ENCODE measurements around the gene CDKN2C. TPM values are rescaled to one million over a fixed set of nuclear protein-coding genes. Genes with fewer than 3 reads are reported as not detected.

Gene CDKN2C
- total and polyA plus RNA-seq, 2 experiments from 2014 or later: not detected

DNA sequence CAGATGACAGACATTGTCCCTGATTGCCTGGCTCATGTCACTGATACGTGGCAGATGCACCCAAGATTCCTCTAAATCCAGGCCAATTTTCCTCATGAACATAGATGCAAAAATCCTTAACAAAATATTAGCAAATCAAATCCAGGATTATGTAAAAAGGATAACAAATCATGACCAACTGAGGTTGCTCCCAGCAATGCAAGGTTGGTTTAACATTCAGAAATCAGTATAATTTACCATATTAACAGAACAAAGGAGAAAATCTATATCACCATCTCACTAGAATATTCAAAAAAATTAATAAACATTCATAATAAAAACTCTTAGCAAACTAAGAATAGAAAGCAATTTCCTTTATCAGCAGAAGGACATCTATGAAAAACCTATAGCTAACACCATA lies 49.6 kb upstream of the CDKN2C start:
- ATAC-seq (no peak), DNase-seq (ENCODE audit: low spot score) (no peak)
- no peaks in the 10 kb centered on the region for H3F3A ChIP-seq (replicated peaks; ENCODE audit: low read depth)
- Mint-ChIP-seq H3K4me1 (peaks cover 3% of the 10 kb centered on the region; the same call in 1 of the 3 replicates), H3K27me3 (ENCODE audit: insufficient read depth, low read depth, poor library complexity) (peaks cover 5% of the 10 kb centered on the region), H3K27ac (no peak overlapping the region), H3K9me3 (no peaks in the 10 kb centered on the region), H3K4me3 (no peak overlapping the region), H3K36me3 (ENCODE audit: low read depth) (no peaks in the 10 kb centered on the region)
- H3K4me2 ChIP-seq: no peak overlapping the region
- no peaks in the 10 kb centered on the region for H3K36me3 ChIP-seq (ENCODE audit: insufficient read depth)
- no peaks in the 10 kb centered on the region for H3K9me2 ChIP-seq (ENCODE audit: insufficient read depth)
- no peak overlapping the region for H3K27ac ChIP-seq (ENCODE audit: low read depth)
- H3K79me2 ChIP-seq (replicated peaks; ENCODE audit: insufficient read depth): peaks cover 82% of the 10 kb centered on the region
- no peak overlapping the region for H2AFZ ChIP-seq
- TF ChIP-seq, protein P1, sequence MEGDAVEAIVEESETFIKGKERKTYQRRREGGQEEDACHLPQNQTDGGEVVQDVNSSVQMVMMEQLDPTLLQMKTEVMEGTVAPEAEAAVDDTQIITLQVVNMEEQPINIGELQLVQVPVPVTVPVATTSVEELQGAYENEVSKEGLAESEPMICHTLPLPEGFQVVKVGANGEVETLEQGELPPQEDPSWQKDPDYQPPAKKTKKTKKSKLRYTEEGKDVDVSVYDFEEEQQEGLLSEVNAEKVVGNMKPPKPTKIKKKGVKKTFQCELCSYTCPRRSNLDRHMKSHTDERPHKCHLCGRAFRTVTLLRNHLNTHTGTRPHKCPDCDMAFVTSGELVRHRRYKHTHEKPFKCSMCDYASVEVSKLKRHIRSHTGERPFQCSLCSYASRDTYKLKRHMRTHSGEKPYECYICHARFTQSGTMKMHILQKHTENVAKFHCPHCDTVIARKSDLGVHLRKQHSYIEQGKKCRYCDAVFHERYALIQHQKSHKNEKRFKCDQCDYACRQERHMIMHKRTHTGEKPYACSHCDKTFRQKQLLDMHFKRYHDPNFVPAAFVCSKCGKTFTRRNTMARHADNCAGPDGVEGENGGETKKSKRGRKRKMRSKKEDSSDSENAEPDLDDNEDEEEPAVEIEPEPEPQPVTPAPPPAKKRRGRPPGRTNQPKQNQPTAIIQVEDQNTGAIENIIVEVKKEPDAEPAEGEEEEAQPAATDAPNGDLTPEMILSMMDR (conservative IDR thresholded peaks at IDR 0.05; ENCODE audit: low read depth in 2 of 2): no peak
- TF ChIP-seq ZNF114 (CRISPR knock-in tag; IDR thresholded peaks at IDR 0.05) (no peak), STAT1 (IDR thresholded peaks at IDR 0.05; ENCODE audit: unreplicated experiment) (no peak), EZH2 (IDR thresholded peaks at IDR 0.05; ENCODE audit: low read depth, unreplicated experiment) (no peak), EZH2phosphoT487 (IDR thresholded peaks at IDR 0.05; ENCODE audit: unreplicated experiment) (no peak), POLR2AphosphoS5 (IDR thresholded peaks at IDR 0.05; ENCODE audit: low read depth) (no peak), ZNF331 (CRISPR knock-in tag; IDR thresholded peaks at IDR 0.05; ENCODE audit: low read depth) (no peak)
- TF ChIP-seq, protein P2, sequence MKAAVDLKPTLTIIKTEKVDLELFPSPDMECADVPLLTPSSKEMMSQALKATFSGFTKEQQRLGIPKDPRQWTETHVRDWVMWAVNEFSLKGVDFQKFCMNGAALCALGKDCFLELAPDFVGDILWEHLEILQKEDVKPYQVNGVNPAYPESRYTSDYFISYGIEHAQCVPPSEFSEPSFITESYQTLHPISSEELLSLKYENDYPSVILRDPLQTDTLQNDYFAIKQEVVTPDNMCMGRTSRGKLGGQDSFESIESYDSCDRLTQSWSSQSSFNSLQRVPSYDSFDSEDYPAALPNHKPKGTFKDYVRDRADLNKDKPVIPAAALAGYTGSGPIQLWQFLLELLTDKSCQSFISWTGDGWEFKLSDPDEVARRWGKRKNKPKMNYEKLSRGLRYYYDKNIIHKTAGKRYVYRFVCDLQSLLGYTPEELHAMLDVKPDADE (IDR thresholded peaks at IDR 0.05): no peak
- TF ChIP-seq, protein P3, sequence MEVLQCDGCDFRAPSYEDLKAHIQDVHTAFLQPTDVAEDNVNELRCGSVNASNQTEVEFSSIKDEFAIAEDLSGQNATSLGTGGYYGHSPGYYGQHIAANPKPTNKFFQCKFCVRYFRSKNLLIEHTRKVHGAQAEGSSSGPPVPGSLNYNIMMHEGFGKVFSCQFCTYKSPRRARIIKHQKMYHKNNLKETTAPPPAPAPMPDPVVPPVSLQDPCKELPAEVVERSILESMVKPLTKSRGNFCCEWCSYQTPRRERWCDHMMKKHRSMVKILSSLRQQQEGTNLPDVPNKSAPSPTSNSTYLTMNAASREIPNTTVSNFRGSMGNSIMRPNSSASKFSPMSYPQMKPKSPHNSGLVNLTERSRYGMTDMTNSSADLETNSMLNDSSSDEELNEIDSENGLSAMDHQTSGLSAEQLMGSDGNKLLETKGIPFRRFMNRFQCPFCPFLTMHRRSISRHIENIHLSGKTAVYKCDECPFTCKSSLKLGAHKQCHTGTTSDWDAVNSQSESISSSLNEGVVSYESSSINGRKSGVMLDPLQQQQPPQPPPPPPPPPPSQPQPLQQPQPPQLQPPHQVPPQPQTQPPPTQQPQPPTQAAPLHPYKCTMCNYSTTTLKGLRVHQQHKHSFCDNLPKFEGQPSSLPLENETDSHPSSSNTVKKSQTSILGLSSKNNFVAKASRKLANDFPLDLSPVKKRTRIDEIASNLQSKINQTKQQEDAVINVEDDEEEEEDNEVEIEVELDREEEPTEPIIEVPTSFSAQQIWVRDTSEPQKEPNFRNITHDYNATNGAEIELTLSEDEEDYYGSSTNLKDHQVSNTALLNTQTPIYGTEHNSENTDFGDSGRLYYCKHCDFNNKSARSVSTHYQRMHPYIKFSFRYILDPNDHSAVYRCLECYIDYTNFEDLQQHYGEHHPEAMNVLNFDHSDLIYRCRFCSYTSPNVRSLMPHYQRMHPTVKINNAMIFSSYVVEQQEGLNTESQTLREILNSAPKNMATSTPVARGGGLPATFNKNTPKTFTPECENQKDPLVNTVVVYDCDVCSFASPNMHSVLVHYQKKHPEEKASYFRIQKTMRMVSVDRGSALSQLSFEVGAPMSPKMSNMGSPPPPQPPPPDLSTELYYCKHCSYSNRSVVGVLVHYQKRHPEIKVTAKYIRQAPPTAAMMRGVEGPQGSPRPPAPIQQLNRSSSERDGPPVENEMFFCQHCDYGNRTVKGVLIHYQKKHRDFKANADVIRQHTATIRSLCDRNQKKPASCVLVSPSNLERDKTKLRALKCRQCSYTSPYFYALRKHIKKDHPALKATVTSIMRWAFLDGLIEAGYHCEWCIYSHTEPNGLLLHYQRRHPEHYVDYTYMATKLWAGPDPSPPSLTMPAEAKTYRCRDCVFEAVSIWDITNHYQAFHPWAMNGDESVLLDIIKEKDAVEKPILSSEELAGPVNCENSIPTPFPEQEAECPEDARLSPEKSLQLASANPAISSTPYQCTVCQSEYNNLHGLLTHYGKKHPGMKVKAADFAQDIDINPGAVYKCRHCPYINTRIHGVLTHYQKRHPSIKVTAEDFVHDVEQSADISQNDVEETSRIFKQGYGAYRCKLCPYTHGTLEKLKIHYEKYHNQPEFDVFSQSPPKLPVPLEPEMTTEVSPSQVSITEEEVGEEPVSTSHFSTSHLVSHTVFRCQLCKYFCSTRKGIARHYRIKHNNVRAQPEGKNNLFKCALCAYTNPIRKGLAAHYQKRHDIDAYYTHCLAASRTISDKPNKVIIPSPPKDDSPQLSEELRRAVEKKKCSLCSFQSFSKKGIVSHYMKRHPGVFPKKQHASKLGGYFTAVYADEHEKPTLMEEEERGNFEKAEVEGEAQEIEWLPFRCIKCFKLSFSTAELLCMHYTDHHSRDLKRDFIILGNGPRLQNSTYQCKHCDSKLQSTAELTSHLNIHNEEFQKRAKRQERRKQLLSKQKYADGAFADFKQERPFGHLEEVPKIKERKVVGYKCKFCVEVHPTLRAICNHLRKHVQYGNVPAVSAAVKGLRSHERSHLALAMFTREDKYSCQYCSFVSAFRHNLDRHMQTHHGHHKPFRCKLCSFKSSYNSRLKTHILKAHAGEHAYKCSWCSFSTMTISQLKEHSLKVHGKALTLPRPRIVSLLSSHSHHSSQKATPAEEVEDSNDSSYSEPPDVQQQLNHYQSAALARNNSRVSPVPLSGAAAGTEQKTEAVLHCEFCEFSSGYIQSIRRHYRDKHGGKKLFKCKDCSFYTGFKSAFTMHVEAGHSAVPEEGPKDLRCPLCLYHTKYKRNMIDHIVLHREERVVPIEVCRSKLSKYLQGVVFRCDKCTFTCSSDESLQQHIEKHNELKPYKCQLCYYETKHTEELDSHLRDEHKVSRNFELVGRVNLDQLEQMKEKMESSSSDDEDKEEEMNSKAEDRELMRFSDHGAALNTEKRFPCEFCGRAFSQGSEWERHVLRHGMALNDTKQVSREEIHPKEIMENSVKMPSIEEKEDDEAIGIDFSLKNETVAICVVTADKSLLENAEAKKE (CRISPR knock-in tag; IDR thresholded peaks at IDR 0.05): no peak
- H3K4me3 ChIP-seq: no peak overlapping the region
- no peaks in the 10 kb centered on the region for H3K27me3 ChIP-seq (ENCODE audit: insufficient read depth)
- no peaks in the 10 kb centered on the region for H3K4me1 ChIP-seq (ENCODE audit: insufficient read depth)
- H4K20me1 ChIP-seq (replicated peaks; ENCODE audit: insufficient read depth): peaks cover 19% of the 10 kb centered on the region
